ENCODE measurements around the gene ACTN2. TPM values are rescaled to one million over a fixed set of nuclear protein-coding genes. Genes with fewer than 3 reads are reported as not detected.
"Not testable (repeated sequence)": the region's sequence is repeated elsewhere in the genome, so short reads cannot be mapped to it uniquely, and the experiment has no call there.

ACTN2 gene
- total RNA-seq (2014; rRNA removed; shearing (Covaris generic); ENCODE audit: low replicate concordance) = 0.07 TPM in 1 of 2 replicates, not detected in the other

DNA sequence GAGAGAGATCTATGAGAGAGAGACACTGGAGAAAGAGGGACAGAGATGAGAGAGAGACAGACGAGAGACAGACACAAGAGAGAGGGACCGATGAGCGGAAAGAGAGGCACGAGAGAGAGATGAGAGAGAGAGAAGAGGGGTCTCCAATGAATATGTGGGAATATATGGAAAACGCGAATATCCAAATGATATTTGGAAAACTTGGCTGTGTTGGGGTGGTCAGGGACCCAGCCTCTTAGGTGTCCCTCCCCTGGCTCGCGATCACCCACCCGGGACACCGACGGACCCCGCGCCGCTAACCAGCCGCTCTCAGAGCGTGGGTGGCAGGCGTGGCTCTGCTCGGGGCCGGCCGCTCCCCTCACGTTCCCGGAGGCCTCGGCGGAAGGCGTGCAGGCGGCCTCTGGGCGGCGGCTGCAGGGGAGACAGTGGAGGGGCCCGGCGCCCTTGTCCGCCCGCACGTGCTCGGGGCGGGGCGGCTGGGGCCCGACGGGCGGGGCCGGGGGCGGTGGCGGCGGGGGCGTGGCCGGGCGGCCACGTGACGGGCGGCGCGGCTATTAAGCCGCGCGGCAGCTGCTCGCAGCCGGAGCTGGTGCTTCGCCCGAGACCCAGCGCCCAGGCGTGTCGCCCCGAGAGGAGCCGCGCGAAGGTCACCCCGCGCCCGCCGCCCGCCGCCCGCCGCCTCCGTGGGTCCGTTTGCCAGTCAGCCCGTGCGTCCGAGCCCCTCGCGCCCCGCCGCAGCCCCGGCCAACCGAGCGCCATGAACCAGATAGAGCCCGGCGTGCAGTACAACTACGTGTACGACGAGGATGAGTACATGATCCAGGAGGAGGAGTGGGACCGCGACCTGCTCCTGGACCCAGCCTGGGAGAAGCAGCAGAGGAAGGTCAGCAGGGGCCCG lies at the start of gene ACTN2:
ACTN2 (plus strand) TSS at position 583 of the 898 bp plus-strand sequence; CDS start at position 758, 175 bp downstream.
- H3K27me3 ChIP-seq = peaks cover 26% of the 10 kb centered on the region
- DNase-seq = peak; percentile 67
- H3K9me3 ChIP-seq = no peaks in the 10 kb centered on the region
- H3K36me3 ChIP-seq = no peaks in the 10 kb centered on the region
- peak within 1 kb of the TSS; percentile 28 for H3K4me3 ChIP-seq

DNA sequence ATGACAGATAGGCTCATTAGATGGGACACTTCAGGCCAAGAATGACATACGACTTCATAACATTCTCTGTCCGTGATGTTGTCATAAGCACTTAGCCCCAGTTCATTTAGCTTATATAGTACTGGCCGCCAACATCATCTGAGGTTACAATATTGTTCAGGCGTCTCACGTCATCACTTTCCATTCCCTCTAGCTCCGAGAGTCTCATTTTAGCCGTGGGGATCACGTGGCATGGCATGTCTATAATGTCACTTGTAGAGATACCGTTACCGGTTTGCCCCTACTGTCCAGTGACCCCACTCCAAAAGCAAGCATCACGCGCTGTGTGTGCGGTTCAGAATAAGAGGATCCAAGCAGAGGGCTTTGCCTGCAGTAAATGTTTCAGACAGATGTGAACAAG lies 47.4 kb upstream of the ACTN2 start:
- DNase-seq = no peak
- Histone ChIP-seq H3K27me3 (no peaks in the 10 kb centered on the region), H3K9me3 (no peaks in the 10 kb centered on the region), H3K36me3 (no peaks in the 10 kb centered on the region), H3K4me3 (no peak overlapping the region)

DNA sequence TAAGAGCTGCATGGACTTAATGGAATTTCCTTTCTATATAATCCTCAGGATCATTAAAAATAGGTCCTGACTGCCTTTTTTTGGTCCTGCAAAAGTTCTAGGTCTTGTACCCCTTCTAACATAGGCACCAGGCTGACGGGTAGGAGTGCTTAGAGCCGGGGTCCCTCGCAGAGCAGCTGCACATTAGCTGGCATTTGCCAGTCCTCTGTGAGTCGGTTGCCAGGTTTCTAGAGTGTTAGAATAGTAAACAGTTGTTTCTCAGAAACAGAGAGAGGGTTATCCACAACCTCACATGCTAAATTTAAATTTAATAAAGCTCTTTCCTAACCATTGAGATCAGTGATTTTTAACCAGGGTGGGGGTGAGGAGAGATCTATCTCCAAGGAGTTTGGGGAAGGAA lies 46.6 kb upstream of the ACTN2 start:
- H3K27me3 ChIP-seq = no peaks in the 10 kb centered on the region
- no peak for DNase-seq
- H3K4me3 ChIP-seq = no peak overlapping the region
- no peaks in the 10 kb centered on the region for H3K9me3 ChIP-seq
- no peaks in the 10 kb centered on the region for H3K36me3 ChIP-seq

DNA sequence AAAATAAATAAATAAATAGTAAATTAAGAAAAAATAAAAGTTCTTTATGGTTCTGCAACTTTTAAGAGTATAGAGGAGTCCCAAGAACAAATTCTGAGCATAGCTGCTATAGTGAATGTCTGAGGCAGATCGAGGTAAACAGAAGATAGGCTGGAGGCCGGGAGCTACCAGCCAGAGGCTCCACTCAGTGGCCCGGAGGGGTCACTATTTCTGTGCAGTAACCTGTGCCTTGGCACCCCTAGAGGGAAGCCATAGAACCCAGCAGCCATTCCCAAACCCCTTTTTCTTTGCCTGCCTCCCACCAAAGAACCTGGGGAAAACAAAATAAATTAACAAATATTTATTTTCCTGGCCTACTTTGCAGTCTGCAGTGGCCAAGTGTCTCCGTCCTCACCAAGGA lies 43.5 kb upstream of the ACTN2 start:
- Histone ChIP-seq H3K9me3 (no peaks in the 10 kb centered on the region), H3K27me3 (no peaks in the 10 kb centered on the region), H3K36me3 (no peaks in the 10 kb centered on the region), H3K4me3 (no peak overlapping the region)
- no peak for DNase-seq

DNA sequence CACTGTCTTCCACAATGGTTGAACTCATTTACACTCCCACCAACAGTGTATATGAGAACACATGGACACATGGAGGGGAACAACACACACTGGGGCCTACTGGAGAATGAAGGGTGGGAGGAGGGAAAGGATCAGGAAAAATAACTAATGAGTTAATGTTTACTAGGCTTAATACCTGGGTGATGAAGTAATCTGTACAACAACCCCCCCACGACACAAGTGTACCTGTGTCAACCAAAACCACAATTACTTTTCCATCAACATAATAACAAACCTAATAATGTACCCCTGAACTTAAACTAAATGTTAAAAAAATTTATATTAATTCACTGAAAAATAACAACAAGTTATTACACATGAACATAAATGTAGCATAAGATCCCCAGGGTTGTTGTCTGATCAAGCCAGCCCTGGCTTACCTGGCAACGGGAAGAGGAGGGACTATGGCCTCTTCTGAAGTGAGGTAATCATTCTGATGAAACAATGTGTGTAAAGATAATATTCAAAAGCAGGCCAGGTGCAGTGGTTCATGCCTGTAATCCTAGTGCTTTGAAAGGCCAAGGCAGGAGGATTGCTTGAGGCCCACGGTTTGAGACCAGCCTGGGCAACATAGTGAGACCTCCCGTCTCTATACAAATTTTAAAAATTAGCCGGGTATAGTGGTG lies 41.2 kb upstream of the ACTN2 start:
- no peak for DNase-seq
- Histone ChIP-seq H3K9me3 (no peaks in the 10 kb centered on the region), H3K4me3 (no peak overlapping the region), H3K27me3 (no peaks in the 10 kb centered on the region), H3K36me3 (no peaks in the 10 kb centered on the region)

DNA sequence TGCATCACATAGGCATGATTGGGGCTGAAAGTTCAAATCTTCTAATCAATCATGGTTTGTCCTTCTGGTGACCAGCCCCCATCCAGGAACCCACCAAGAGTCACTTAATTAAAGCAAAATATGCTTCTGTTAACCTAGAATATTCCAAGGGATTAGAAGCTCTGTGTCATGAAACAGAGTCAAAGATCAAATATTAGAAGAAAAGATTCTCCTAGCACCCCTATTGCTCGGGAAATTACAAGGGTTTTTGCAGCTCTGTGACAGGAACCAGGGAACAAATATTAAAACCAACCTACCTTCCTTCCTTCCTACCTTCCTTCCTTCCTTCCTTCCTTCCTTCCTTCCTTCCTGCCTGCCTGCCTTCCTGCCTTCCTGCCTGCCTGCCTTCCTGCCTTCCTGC lies 31.8 kb upstream of the ACTN2 start:
- no peaks in the 10 kb centered on the region for H3K9me3 ChIP-seq
- H3K27me3 ChIP-seq = no peaks in the 10 kb centered on the region
- no peak for DNase-seq
- H3K36me3 ChIP-seq = no peaks in the 10 kb centered on the region
- no peak overlapping the region for H3K4me3 ChIP-seq

DNA sequence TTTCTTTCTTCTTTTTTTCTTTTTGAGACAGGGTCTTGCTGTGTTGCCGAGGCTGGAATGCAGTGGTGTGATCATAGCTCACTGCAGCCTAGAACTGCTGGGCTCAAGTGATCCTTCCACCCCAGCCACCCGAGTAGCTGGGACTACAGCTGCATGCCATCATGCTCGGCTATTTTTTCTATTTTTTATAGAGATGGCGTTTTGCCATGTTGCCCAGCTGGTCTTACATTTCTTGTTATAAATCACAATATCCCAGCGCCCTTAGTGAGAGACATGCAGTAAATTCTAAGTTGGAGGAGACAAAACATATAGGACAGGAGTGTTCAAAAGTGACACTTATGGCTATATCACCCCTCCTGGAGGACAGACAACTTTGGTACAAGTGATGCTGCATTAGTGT lies 31.3 kb upstream of the ACTN2 start:
- Histone ChIP-seq H3K4me3 (no peak overlapping the region), H3K36me3 (no peaks in the 10 kb centered on the region), H3K9me3 (no peaks in the 10 kb centered on the region), H3K27me3 (no peaks in the 10 kb centered on the region)
- DNase-seq = no peak

DNA sequence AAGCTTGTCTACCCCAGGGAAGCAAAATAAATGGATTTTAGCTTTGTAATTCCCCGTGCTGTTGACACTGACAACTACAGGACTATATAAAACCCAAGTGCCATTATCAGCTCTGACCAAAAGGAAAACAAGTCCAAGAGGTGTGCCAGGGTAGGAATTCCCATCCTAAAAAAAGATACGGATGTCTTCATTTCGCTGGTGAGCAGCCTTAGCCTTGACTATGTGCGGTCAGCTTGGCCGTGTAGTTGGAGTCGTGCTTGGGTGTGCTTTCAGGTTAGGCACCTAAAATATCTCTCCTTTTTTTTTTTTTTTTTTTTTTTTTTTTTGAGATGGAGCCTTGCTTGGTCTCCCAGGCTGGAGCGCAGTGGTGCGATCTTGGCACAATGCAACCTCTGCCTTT lies 28.9 kb upstream of the ACTN2 start:
- no peaks in the 10 kb centered on the region for H3K27me3 ChIP-seq
- no peaks in the 10 kb centered on the region for H3K9me3 ChIP-seq
- H3K4me3 ChIP-seq = no peak overlapping the region
- DNase-seq = no peak
- no peaks in the 10 kb centered on the region for H3K36me3 ChIP-seq

DNA sequence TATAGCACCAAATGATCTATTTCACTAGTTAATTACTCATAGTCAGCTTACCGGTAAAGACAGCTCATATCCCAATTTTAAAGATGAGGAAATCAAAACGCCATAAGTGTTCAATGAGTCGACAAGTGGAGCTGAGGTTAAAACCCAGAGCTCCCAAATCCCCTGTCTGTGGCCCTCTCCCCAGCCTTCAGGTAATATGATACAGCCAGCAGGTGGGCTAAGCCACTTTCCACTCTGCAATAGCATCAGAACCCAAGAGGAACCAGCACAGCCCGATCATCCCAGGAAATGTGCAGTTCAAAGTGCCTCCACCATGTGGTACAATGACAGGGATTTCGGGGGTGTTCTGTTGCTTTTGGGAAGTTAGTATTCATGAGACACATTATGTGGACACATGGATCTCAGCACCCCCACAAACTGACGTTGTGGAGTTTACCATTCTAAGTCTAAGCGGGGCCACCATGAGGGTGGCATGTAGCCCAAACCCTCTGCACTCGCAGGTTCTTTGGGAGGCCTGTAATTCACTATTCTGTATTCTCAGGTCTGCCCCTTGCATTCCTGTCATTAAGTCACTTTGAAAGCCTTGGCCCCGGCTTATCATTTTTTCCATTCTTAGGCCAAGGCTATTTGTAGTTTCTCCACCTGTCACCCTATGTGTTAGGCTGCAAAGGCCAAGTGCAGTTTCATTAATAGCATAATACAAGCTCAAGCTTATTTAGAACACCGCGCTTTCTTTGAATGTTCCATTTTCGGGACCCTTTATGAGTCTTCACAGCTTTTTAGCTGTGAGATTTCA lies 26.3 kb upstream of the ACTN2 start:
- no peaks in the 10 kb centered on the region for H3K9me3 ChIP-seq
- H3K27me3 ChIP-seq = no peaks in the 10 kb centered on the region
- no peak for DNase-seq
- no peaks in the 10 kb centered on the region for H3K36me3 ChIP-seq
- H3K4me3 ChIP-seq = no peak overlapping the region

DNA sequence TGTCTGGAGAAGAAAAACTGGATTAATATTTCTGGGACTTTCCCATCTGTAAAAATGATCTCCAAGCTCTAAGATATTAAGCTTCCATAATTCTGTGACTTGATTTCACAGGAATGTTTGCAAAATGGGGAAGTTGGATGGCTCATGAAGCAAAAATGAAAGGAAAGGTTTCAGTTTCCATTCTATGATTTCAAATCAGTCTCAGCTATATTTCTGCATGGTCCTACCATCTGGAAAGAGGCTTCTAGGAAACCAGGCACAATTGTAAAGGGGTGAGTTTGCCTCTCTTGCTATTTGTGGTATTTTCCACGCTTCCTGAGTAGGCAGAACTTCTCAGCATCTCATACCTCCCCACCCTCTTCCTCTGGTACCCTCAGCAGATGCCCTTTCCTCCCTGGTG lies 22.4 kb upstream of the ACTN2 start:
- Histone ChIP-seq H3K36me3 (no peaks in the 10 kb centered on the region), H3K9me3 (no peaks in the 10 kb centered on the region), H3K27me3 (no peaks in the 10 kb centered on the region), H3K4me3 (no peak overlapping the region)
- no peak for DNase-seq

DNA sequence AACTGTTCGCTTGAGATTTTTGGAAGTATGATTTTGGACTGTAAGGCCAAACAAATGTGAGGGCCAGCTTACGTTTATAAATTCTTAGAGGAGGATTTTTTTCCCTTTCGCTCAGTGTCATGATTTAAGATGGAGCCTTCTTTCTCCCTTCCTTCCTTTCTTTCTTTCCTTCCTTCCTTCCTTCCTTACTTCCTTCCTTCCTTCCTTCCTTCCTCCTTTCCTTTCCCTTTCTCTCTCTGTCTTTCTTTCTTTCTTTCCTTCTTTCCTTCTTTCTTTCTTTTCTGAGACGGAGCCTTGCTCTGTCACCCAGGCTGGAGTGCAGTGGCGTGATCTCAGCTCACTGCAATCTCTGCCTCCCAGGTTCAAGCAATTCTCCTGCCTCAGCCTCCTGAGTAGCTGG lies 17.4 kb upstream of the ACTN2 start:
- DNase-seq, H3K27me3 ChIP-seq, H3K4me3 ChIP-seq, H3K9me3 ChIP-seq, H3K36me3 ChIP-seq: not testable (repeated sequence)

DNA sequence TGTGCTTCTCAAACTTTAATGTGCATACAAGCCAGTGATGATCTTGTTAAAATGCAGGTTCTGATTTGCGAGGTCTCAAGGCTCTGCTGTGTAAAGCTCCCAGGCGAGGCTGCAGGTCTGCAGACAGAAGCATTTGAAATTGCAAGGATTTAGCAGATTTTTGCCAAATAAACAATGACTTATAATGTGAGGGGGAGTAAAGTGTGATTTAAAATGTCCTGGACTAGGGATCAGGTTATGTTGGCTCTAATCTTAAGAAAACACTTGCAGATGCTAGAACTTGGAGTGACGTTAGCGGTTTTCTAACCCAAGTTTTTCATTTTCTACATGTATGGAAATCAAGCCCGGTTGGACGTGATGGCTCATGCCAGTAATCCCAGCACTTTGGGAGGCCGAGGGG lies 16.2 kb upstream of the ACTN2 start:
- Histone ChIP-seq H3K9me3 (no peaks in the 10 kb centered on the region), H3K36me3 (no peaks in the 10 kb centered on the region)
- DNase-seq = no peak

DNA sequence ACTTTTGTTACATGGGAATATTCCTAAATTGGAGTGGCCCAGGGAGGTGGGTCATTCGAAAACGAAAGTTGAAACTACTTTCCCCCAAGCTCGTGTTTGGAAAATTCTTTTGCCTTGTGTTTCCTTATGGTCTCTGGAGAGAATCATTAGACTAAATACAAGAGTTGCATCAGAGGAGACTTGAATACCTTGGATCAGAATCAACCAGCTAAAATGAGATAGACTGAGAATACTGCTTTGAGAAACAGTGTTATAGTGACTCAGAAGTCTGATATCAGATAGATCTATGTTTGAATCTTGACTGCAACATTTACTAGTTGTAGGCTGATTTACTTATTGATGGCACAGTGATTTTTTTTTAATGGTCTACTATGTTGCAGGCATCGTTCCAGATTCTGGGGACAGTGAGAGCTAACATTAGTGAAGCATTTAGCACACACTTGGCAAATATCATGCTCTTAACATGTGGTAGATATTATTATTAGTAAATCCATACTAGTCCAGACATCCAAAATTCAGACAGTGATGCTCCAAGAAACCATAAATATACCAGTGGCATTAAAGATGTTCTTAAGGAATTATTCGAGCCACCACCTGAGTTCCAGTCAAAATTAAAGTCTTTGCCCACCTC lies 12.9 kb upstream of the ACTN2 start:
- H3K9me3 ChIP-seq = no peaks in the 10 kb centered on the region
- H3K4me3 ChIP-seq = no peak overlapping the region
- no peak for DNase-seq
- no peaks in the 10 kb centered on the region for H3K36me3 ChIP-seq
- H3K27me3 ChIP-seq = no peaks in the 10 kb centered on the region; the same call in 1 of the 2 replicates

More for the DNA sequence above, 16.2 kb upstream of the ACTN2 start:
- Histone ChIP-seq H3K4me3 (no peak overlapping the region), H3K27me3 (no peaks in the 10 kb centered on the region; the same call in 1 of the 2 replicates)

DNA sequence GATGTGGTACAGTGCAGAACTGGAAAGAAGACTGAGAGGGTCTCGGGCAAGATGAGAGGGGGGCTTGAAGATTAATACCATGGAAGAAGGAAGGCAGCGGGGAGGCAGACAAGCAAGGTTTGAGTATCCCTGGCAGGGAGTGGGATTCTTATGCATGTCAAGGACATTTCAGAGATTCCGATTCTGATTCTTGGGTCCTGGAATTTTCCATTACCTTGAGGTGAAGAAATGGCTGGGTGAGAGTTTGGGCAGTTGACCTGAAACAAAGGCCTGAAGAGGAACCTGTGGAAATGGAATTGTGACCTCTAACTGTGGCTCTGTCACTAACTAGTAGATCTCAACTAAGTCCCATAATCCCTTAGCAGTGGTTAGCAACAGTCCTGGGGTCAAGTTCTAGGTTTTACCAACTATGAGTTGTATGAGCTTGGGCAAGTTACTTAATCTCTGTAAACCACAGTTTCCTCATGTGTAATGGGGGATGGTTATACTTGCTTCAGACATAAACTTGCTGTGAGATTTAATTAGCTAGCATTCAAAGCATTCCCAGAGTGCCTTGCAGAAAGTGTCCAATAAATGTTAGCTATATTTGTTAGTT lies 8.6 kb upstream of the ACTN2 start:
- Histone ChIP-seq H3K4me3 (no peak overlapping the region), H3K27me3 (peaks cover 6% of the 10 kb centered on the region; the same call in 1 of the 2 replicates), H3K9me3 (no peaks in the 10 kb centered on the region), H3K36me3 (no peaks in the 10 kb centered on the region)
- DNase-seq = no peak

DNA sequence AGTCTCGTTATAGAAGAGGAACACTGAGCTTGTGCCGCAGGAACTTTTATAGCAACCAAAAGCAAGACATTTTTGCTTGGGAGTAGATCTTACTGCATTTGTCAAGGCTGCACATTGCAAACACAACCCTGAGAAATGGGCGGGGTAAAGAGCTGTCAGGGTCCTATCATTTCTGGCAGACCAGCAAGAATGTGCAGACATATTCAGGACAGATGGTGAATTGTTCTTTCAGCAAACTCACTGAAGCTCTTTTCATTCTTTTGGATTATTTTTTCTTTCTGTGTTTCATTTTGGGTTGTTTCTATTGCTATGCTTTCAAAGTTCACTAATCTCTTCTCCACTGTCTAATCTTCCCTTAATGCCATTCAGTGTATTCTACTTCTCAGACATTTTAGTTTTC lies 5.1 kb upstream of the ACTN2 start:
- Histone ChIP-seq H3K9me3 (no peaks in the 10 kb centered on the region), H3K27me3 (peaks cover 15% of the 10 kb centered on the region; the same call in 1 of the 2 replicates), H3K36me3 (no peaks in the 10 kb centered on the region), H3K4me3 (no peak overlapping the region)
- DNase-seq = no peak

DNA sequence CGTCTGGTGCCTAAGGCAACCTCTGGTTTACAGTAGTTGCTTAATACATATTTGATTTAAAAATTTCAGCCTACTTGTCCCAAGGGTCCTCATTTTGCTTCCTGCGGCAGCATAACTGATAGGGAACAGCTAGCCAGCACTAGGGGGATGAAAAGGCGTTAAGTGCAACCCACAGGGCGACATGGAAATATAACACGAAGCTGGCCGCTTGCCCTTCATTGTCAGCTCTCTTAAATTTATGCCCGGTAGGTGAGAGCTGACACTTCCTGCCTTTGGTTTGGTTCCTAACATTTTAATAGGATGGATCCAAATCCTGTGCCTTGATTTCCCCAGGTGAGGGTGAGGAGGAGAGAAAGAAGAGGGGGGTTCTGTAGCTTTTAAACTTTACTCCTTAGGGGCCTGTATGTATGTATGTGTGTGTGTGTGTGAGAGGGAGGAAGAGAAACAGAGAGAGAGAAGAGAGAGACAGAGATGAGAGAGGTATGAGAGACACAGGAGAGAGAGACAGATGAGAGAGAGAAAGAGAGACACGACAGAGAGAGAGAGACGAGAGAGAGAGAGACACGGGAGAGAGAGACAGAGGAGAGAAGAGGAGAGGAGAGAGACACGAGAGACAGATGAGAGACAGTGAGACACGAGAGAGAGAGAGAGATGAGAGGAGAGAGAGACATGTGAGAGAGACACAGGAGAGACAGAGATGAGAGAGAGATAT lies 938 bp upstream of the ACTN2 start:
- no peak for DNase-seq
- H3K36me3 ChIP-seq = no peaks in the 10 kb centered on the region
- no peak overlapping the region for H3K4me3 ChIP-seq
- H3K9me3 ChIP-seq = no peaks in the 10 kb centered on the region
- peaks cover 29% of the 10 kb centered on the region for H3K27me3 ChIP-seq

Measured in MG63 (cell line).